Lung microvascular endothelial cell (primary cell): ENCODE results near the gene ABCA8. TPM values are rescaled to one million over a fixed set of nuclear protein-coding genes. Genes with fewer than 3 reads are reported as not detected.

ENCODE experiments used
- DNase-seq, 2 donors: peaks; one replicate each; pipeline versions ENCODE4 v3.0.0 to v3.0.0-alpha.2; 2010; ENCODE audit warnings: low read depth in 2 of 2
- total RNA-seq: library from RNA; depleted of rRNA; stranded (reverse); fragments of >200 nt; gene quantifications from 2 replicates; pipeline ENCODE4 v1.2.1, GENCODE V29; 2014

ABCA8 gene
- total RNA-seq, 1 donor from 2014 or later, result not detected

GRCh38 chr17:68870976-68871375 is 84.2 kb downstream of the ABCA8 start:
- DNase-seq, result no peak

GRCh38 chr17:68870161-68870826 is 84.9 kb downstream of the ABCA8 start:
- no peak for DNase-seq

- peak; percentile 20 to 65 for DNase-seq
Measured at GRCh38 chr17:68868708-68869107, 86.5 kb downstream of the ABCA8 start.

GRCh38 chr17:68867759-68868516 is 87.3 kb downstream of the ABCA8 start:
- DNase-seq, result no peak

GRCh38 chr17:68865584-68865983 is 89.6 kb downstream of the ABCA8 start:
- DNase-seq, result no peak

- no peak for DNase-seq
Measured at GRCh38 chr17:68863091-68863652, 92.0 kb downstream of the ABCA8 start.

GRCh38 chr17:68861602-68862001 is 93.6 kb downstream of the ABCA8 start:
- DNase-seq, result peak; percentile 46 to 78

GRCh38 chr17:68860941-68861340 is 94.3 kb downstream of the ABCA8 start:
- DNase-seq, result no peak

GRCh38 chr17:68854452-68854851 is 100.7 kb downstream of the ABCA8 start:
- no peak for DNase-seq

- DNase-seq, result no peak
Measured at GRCh38 chr17:68853439-68853838, 101.8 kb downstream of the ABCA8 start.

- no peak for DNase-seq
Measured at GRCh38 chr17:68853036-68853435, 102.2 kb downstream of the ABCA8 start.

GRCh38 chr17:68851890-68852289 is 103.3 kb downstream of the ABCA8 start:
- DNase-seq, result no peak

GRCh38 chr17:68850749-68851510 is 104.3 kb downstream of the ABCA8 start:
- no peak for DNase-seq

GRCh38 chr17:68849673-68850610 is 105.2 kb downstream of the ABCA8 start:
- DNase-seq, result no peak

GRCh38 chr17:68847711-68848110 is 107.5 kb downstream of the ABCA8 start:
- DNase-seq, result no peak

GRCh38 chr17:68843522-68843921 is 111.7 kb downstream of the ABCA8 start:
- no peak for DNase-seq

- DNase-seq, result no peak
Measured at GRCh38 chr17:68840073-68840472, 115.1 kb downstream of the ABCA8 start.

- DNase-seq, result peak in 1 of 2 donors; percentile 7
Measured at GRCh38 chr17:68835071-68835470, 120.1 kb downstream of the ABCA8 start.

GRCh38 chr17:68834328-68834836 is 120.8 kb downstream of the ABCA8 start:
- no peak for DNase-seq

GRCh38 chr17:68832109-68832802 is 122.9 kb downstream of the ABCA8 start:
- no peak for DNase-seq
